Glutamatergic neuron (in vitro differentiated cells): Measurements from ENCODE around the gene GPC6. TPM values are rescaled to one million over a fixed set of nuclear protein-coding genes. Genes with fewer than 3 reads are reported as not detected.

Source experiments
- DNase-seq: peaks from one replicate; pipeline ENCODE4 v3.0.0; 2022
- H3K27ac Mint-ChIP-seq: one replicate; pipeline ENCODE4 v1.8.0; 2020; ENCODE audit warnings: mild to moderate bottlenecking, mixed read lengths, inconsistent platforms; ENCODE audit not compliant: unreplicated experiment
- H3K27me3 Mint-ChIP-seq: one replicate; pipeline ENCODE4 v1.8.0; 2020; ENCODE audit warnings: mild to moderate bottlenecking, moderate library complexity, mixed read lengths, inconsistent platforms; ENCODE audit not compliant: unreplicated experiment
- H3K36me3 Mint-ChIP-seq: one replicate; pipeline ENCODE4 v1.8.0; 2020; ENCODE audit warnings: mild to moderate bottlenecking, mixed read lengths, inconsistent platforms; ENCODE audit not compliant: unreplicated experiment
- H3K4me1 Mint-ChIP-seq: one replicate; pipeline ENCODE4 v1.8.0; 2020; ENCODE audit warnings: mild to moderate bottlenecking, low read depth, mixed read lengths, inconsistent platforms; ENCODE audit not compliant: unreplicated experiment
- H3K4me3 Mint-ChIP-seq: one replicate; pipeline ENCODE4 v1.8.0; 2020; ENCODE audit warnings: mild to moderate bottlenecking, mixed read lengths, inconsistent platforms; ENCODE audit not compliant: unreplicated experiment
- H3K9me3 Mint-ChIP-seq: one replicate; pipeline ENCODE4 v1.8.0; 2020; ENCODE audit warnings: mild to moderate bottlenecking, moderate library complexity, mixed read lengths, inconsistent platforms; ENCODE audit not compliant: unreplicated experiment
- CTCF ChIP-seq: fragments of 200-600 bp; sonication (generic); IDR thresholded peaks from one replicate; pipeline ENCODE4 v1.5.0; 2021; ENCODE audit not compliant: partially characterized antibody, unreplicated experiment
- total RNA-seq: library from RNA; stranded (reverse); fragmentation: NEBNext Ultra II Directional; extraction: Animal tissue kit (Norgen Biotek cat#: 25700); gene quantifications from one replicate; pipeline ENCODE4 v1.2.1, GENCODE V29; 2021; ENCODE audit not compliant: unreplicated experiment

Gene GPC6
- total RNA-seq, 1 donor from 2014 or later: 11.8 TPM

- DNase-seq: no peak
- no peak overlapping the region for H3K4me3 Mint-ChIP-seq
- no peaks in the 10 kb centered on the region for H3K9me3 Mint-ChIP-seq
- peaks cover 12% of the 10 kb centered on the region for H3K36me3 Mint-ChIP-seq
- H3K4me1 Mint-ChIP-seq: peaks cover 13% of the 10 kb centered on the region
- no peak for TF ChIP-seq CTCF
- H3K27ac Mint-ChIP-seq: no peak overlapping the region
- peaks cover 2% of the 10 kb centered on the region for H3K27me3 Mint-ChIP-seq
These were observed 496.7 kb downstream of the GPC6 start for GRCh38 chr13:93723316-93723715.

GRCh38 chr13:93724187-93724586, 497.6 kb downstream of the GPC6 start:
- Mint-ChIP-seq H3K36me3 (peaks cover 12% of the 10 kb centered on the region), H3K27ac (no peak overlapping the region)
- no peak for TF ChIP-seq CTCF

GRCh38 chr13:93726173-93726957, 499.8 kb downstream of the GPC6 start:
- Mint-ChIP-seq H3K4me3 (no peak overlapping the region), H3K36me3 (no peaks in the 10 kb centered on the region), H3K27me3 (peaks cover 2% of the 10 kb centered on the region), H3K4me1 (peaks cover 13% of the 10 kb centered on the region), H3K9me3 (no peaks in the 10 kb centered on the region), H3K27ac (no peak overlapping the region)
- no peak for DNase-seq
- TF ChIP-seq CTCF: no peak

More at GRCh38 chr13:93724187-93724586, 497.6 kb downstream of the GPC6 start:
- peaks cover 13% of the 10 kb centered on the region for H3K4me1 Mint-ChIP-seq
- H3K9me3 Mint-ChIP-seq: no peaks in the 10 kb centered on the region
- DNase-seq: no peak
- H3K4me3 Mint-ChIP-seq: no peak overlapping the region
- peaks cover 2% of the 10 kb centered on the region for H3K27me3 Mint-ChIP-seq

GRCh38 chr13:93727211-93728141, 500.9 kb downstream of the GPC6 start:
- H3K9me3 Mint-ChIP-seq: no peaks in the 10 kb centered on the region
- no peak overlapping the region for H3K4me3 Mint-ChIP-seq
- no peak overlapping the region for H3K27ac Mint-ChIP-seq
- H3K4me1 Mint-ChIP-seq: peaks cover 11% of the 10 kb centered on the region
- TF ChIP-seq CTCF: no peak
- no peaks in the 10 kb centered on the region for H3K36me3 Mint-ChIP-seq
- DNase-seq: no peak
- H3K27me3 Mint-ChIP-seq: peaks cover 2% of the 10 kb centered on the region
